ENCODE results near the gene NFXL1. TPM values are rescaled to one million over a fixed set of nuclear protein-coding genes. Genes with fewer than 3 reads are reported as not detected.

The NFXL1 gene
- total RNA-seq, 1 donor from 2014 or later: 13.0 TPM

DNA sequence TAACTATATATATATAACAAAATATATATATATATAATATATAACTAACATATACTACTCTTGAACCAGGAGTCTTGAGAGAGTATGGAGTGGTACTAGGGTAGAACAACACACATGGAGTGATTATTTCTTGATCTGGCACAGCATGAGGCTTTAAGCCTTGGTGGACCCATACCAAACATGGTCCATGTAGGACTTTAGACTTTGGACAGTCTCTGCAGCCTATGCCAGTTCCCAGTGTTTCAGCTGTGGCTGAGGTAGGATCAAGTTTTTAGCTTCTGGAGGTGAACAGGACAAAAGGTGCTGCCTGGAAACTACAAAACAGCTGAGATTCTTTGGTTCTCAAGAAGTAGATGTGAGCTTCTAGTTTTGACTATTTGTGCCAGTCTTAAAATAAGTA is 97.1 kb downstream of the NFXL1 start:
- TF ChIP-seq, protein P1, sequence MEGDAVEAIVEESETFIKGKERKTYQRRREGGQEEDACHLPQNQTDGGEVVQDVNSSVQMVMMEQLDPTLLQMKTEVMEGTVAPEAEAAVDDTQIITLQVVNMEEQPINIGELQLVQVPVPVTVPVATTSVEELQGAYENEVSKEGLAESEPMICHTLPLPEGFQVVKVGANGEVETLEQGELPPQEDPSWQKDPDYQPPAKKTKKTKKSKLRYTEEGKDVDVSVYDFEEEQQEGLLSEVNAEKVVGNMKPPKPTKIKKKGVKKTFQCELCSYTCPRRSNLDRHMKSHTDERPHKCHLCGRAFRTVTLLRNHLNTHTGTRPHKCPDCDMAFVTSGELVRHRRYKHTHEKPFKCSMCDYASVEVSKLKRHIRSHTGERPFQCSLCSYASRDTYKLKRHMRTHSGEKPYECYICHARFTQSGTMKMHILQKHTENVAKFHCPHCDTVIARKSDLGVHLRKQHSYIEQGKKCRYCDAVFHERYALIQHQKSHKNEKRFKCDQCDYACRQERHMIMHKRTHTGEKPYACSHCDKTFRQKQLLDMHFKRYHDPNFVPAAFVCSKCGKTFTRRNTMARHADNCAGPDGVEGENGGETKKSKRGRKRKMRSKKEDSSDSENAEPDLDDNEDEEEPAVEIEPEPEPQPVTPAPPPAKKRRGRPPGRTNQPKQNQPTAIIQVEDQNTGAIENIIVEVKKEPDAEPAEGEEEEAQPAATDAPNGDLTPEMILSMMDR (IDR thresholded peaks at IDR 0.05; ENCODE audit: insufficient read depth, low read depth, low read length): no peak
- no peak for TF ChIP-seq EZH2 (IDR thresholded peaks at IDR 0.05; ENCODE audit: insufficient read depth, low read length)
- FAIRE-seq (no peak), DNase-seq (ENCODE audit: low read depth) (no peak)
- Histone ChIP-seq H2AFZ (ENCODE audit: low read depth, low read length) (no peak overlapping the region), H3K4me3 (ENCODE audit: insufficient read depth, low read depth, low read length) (no peak overlapping the region), H3K4me1 (ENCODE audit: insufficient read depth, low read length) (no peaks in the 10 kb centered on the region), H3K4me2 (ENCODE audit: low read length) (no peak overlapping the region), H3K9me3 (ENCODE audit: insufficient read depth, low read depth, low read length) (no peaks in the 10 kb centered on the region), H3K27ac (ENCODE audit: low read depth, low read length) (no peak overlapping the region), H3K27me3 (ENCODE audit: insufficient read depth, low read length) (no peaks in the 10 kb centered on the region), H4K20me1 (ENCODE audit: insufficient read depth, low read length) (no peaks in the 10 kb centered on the region), H3K9ac (ENCODE audit: low read length) (no peak overlapping the region), H3K79me2 (ENCODE audit: insufficient read depth, low read length) (no peaks in the 10 kb centered on the region), H3K36me3 (ENCODE audit: insufficient read depth, low read length) (no peaks in the 10 kb centered on the region)
- Mint-ChIP-seq H3K27ac (ENCODE audit: unreplicated experiment) (no peak overlapping the region), H3K27me3 (ENCODE audit: low read depth, unreplicated experiment) (no peaks in the 10 kb centered on the region), H3K36me3 (ENCODE audit: low read depth, unreplicated experiment) (no peaks in the 10 kb centered on the region), H3K9me3 (ENCODE audit: unreplicated experiment) (peaks cover 3% of the 10 kb centered on the region), H3K4me1 (ENCODE audit: low read depth, unreplicated experiment) (peaks cover 2% of the 10 kb centered on the region), H3K4me3 (ENCODE audit: unreplicated experiment) (no peak overlapping the region)

DNA sequence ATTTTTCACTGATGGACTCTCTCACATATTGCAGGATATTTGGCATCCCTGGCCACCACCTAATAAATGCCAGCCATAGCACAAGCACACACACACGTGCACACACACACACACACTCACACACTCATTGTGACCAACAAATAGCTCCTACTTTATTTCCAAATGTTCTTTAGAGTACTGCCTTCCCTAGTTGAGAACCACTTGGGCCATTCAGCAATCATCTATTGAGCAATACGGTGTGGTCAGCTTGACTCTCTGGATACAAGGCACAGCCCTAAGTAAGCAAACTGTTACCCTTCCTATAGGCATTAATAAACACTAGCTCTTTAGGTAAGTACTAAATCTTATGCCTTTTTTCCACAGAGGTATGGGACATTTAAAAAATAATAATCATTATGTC is 97.6 kb downstream of the NFXL1 start:
- H3K27ac Mint-ChIP-seq (ENCODE audit: unreplicated experiment): no peak overlapping the region
- H3K9me3 Mint-ChIP-seq (ENCODE audit: unreplicated experiment): peaks cover 3% of the 10 kb centered on the region
- no peaks in the 10 kb centered on the region for H3K36me3 Mint-ChIP-seq (ENCODE audit: low read depth, unreplicated experiment)
- Histone ChIP-seq H3K4me3 (ENCODE audit: insufficient read depth, low read depth, low read length) (no peak overlapping the region), H2AFZ (ENCODE audit: low read depth, low read length) (no peak overlapping the region), H4K20me1 (ENCODE audit: insufficient read depth, low read length) (no peaks in the 10 kb centered on the region), H3K9ac (ENCODE audit: low read length) (no peak overlapping the region), H3K4me2 (ENCODE audit: low read length) (no peak overlapping the region), H3K79me2 (ENCODE audit: insufficient read depth, low read length) (no peaks in the 10 kb centered on the region), H3K27ac (ENCODE audit: low read depth, low read length) (no peak overlapping the region), H3K9me3 (ENCODE audit: insufficient read depth, low read depth, low read length) (no peaks in the 10 kb centered on the region), H3K36me3 (ENCODE audit: insufficient read depth, low read length) (no peaks in the 10 kb centered on the region), H3K27me3 (ENCODE audit: insufficient read depth, low read length) (no peaks in the 10 kb centered on the region), H3K4me1 (ENCODE audit: insufficient read depth, low read length) (no peaks in the 10 kb centered on the region)
- H3K27me3 Mint-ChIP-seq (ENCODE audit: low read depth, unreplicated experiment): no peaks in the 10 kb centered on the region
- no peak for FAIRE-seq
- no peak overlapping the region for H3K4me3 Mint-ChIP-seq (ENCODE audit: unreplicated experiment)
- no peak for TF ChIP-seq EZH2 (IDR thresholded peaks at IDR 0.05; ENCODE audit: insufficient read depth, low read length)
- TF ChIP-seq, protein P1 (IDR thresholded peaks at IDR 0.05; ENCODE audit: insufficient read depth, low read depth, low read length): no peak
- DNase-seq (ENCODE audit: low read depth): no peak
- H3K4me1 Mint-ChIP-seq (ENCODE audit: low read depth, unreplicated experiment): peaks cover 2% of the 10 kb centered on the region

DNA sequence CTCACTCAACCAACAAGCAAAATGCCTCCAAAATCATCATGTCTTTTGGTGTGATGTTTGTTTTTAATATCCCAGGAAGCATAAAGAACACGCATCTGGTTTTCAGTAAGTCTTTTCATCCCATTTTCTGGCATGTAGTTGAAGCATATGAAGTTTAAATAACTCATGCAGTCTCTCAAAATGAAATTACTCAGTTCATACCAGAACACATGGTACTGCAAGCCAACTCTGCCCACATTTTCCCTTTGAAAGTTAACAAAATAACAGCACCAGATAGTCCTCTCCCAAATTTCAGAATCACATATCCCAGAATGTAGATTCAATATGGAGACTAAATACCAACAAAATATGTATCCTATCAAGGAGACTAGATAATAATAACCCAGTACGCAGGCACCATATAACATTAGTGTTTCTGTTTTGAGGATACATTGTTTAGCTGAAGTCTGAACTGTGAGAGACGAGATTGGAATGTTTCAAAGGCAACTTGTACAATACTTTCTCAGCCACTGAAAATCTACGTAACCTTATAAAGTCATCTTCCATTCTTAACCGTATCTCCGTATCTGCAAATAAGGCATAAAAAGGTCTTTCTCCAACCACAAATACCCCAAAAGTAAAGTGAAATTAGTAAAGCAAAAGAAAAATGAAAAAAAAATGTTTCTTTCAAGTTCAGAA is 99.6 kb downstream of the NFXL1 start:
- Histone ChIP-seq H3K27me3 (ENCODE audit: insufficient read depth, low read length) (no peaks in the 10 kb centered on the region), H3K79me2 (ENCODE audit: insufficient read depth, low read length) (no peaks in the 10 kb centered on the region), H3K27ac (ENCODE audit: low read depth, low read length) (no peak overlapping the region), H3K9ac (ENCODE audit: low read length) (no peak overlapping the region), H3K36me3 (ENCODE audit: insufficient read depth, low read length) (no peaks in the 10 kb centered on the region), H3K4me3 (ENCODE audit: insufficient read depth, low read depth, low read length) (no peak overlapping the region), H4K20me1 (ENCODE audit: insufficient read depth, low read length) (no peaks in the 10 kb centered on the region), H3K4me1 (ENCODE audit: insufficient read depth, low read length) (no peaks in the 10 kb centered on the region), H3K4me2 (ENCODE audit: low read length) (no peak overlapping the region), H2AFZ (ENCODE audit: low read depth, low read length) (no peak overlapping the region), H3K9me3 (ENCODE audit: insufficient read depth, low read depth, low read length) (no peaks in the 10 kb centered on the region)
- no peak overlapping the region for H3K4me3 Mint-ChIP-seq (ENCODE audit: unreplicated experiment)
- FAIRE-seq (no peak), DNase-seq (ENCODE audit: low read depth) (no peak)
- peak overlapping the region; percentile 70 for H3K27ac Mint-ChIP-seq (ENCODE audit: unreplicated experiment)
- TF ChIP-seq, protein P1 (IDR thresholded peaks at IDR 0.05; ENCODE audit: insufficient read depth, low read depth, low read length): no peak
- TF ChIP-seq EZH2 (IDR thresholded peaks at IDR 0.05; ENCODE audit: insufficient read depth, low read length): no peak
- H3K9me3 Mint-ChIP-seq (ENCODE audit: unreplicated experiment): peaks cover 3% of the 10 kb centered on the region
- H3K4me1 Mint-ChIP-seq (ENCODE audit: low read depth, unreplicated experiment): peaks cover 2% of the 10 kb centered on the region
- no peaks in the 10 kb centered on the region for H3K27me3 Mint-ChIP-seq (ENCODE audit: low read depth, unreplicated experiment)
- no peaks in the 10 kb centered on the region for H3K36me3 Mint-ChIP-seq (ENCODE audit: low read depth, unreplicated experiment)
